G401 (cell line): ENCODE measurements around the gene VAPB. TPM values are rescaled to one million over a fixed set of nuclear protein-coding genes. Genes with fewer than 3 reads are reported as not detected.

ENCODE experiments used
- DNase-seq: peaks from one replicate; pipeline ENCODE4 v3.0.0-alpha.2; 2015; ENCODE audit warnings: low spot score
- in situ Hi-C: cut with HindIII; loops from 2 replicates; pipeline ENCODE4 v1.10.0; 2016; ENCODE audit warnings: low sequenced_read_pairs, mixed read lengths
- total RNA-seq: library from RNA; depleted of rRNA; stranded (reverse); fragments of >200 nt; shearing (Covaris generic); gene quantifications from 2 replicates; pipeline ENCODE4 v1.2.3, GENCODE V29; 2014

Gene VAPB
- total RNA-seq, 1 experiment from 2014 or later, result 44.5 TPM

DNA sequence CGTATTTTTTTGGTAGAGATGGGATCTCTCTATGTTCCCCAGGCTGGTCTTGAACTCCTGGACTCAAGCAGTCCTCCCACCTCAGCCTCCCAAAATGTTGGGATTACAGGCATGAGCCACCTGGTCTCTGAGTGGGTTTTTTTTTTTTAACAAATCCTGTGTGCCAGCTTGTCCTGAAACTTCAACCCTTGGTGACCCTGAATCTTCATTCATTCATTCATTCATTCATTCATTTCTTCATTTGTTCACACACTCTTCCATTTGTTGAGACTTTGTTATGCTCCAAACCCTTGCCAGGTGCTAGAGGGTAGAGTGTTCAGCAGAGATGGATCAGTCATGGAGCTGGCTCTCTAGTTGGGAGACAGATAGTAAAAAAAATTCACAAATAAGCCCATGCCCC, 12.0 kb upstream of the VAPB start:
- no peak for DNase-seq
- in situ Hi-C loops, result no loop called here

DNA sequence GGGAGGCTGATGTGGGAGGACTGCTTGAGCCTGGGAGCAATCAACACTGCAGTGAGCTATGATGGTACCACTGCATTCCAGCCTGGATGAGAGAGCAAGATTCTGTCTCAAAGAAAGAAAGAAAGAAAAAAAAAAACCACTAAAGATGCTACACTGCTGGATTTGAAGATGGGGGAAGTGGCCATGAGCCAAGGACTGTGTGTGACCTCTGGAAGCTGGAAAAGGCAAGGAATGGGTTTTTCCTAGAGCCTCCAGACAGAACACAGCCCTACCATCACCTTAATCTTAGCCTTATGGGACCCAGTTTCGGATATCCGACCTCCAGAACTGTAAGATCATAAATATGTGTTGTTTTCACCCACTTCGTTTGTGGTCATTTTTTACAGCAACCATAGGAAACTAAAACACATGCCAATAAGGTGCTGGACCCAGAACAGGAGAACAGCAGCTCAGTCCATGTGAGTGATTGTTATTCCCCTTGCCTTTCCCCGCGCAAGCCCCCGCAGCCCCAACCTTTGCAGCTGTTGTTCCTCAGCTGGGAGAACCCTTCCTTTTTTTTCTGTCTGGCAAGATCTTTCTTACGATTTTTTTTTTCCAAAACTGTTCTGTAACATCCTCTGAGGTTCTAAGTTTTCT, 11.1 kb upstream of the VAPB start:
- in situ Hi-C loops, result no loop called here
- DNase-seq, result no peak

DNA sequence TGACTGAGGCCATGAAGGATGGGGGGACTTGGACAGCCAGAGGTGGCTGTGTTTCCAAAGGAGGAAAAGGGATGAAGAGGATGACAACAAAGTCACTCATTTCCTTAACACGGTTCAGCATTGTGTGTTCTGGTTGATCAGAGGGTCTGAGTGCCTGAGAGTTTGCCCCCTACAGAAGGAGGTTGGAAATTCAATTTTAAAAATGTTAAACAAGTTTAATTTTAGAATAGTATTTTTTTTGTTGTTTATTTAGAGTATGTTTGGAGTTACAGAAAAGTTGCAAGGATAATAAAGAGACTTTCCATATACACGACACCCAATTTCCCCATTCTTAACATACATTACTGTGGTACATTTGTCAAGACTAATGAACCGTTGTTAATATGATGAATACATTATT, 10.3 kb upstream of the VAPB start:
- in situ Hi-C loops, result no loop called here
- no peak for DNase-seq

DNA sequence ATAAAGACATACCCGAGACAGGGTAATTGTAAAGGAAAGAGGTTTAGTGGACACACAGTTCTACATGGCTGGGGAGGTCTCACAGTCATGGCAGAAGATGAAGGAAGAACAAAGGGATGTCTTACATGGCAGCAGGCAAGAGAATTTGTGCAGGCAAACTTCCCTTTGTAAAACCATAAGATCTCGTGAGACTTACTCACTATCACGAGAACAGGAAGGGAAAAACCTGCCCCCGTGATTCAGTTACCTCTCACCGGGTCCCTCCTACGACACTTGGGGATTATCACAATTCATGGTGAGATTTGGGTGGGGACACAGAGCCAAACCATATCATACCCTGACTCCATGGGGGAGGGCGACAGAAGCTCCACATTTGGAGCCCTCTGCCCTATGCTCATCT, 7.4 kb upstream of the VAPB start:
- no peak for DNase-seq
- in situ Hi-C loops, result no loop called here

DNA sequence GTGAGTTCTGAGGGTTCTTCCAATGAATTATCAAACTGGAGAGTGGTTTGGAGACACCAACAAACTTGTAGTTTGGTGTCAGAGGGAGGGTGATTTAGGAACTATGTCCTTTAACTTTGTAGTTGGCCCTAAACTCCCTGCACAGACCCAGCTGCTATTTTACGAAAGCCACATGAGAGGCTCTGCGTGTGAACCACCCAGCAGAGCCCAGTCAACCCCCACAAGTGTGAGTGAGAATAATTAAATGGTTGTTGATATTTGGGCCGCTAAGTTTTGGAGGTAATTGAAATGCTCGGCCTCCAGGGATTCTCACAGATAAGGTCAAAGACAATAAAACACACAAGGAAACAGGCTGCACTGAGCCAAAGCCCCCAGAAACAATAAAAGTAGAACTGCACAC, 6.9 kb upstream of the VAPB start:
- no peak for DNase-seq
- in situ Hi-C loops, result no loop called here

DNA sequence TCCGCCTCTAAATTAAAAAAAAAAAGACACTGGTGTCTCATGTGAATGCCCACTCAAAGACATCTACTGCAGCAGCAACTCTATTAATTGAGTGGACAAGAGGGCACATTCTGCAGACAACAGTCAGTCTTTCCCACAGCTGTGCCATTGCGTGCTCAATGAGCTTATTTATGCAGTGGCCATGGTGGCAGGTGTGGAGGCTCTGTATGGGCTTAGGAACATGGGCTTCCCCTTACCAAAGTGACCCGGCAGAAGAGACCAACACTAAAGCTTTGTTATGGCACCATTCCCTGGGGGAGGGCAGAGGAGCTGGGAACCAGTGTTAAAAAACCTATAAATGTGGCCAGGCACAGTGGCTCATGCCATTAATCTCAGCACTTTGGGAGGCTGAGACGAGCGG, 4.2 kb upstream of the VAPB start:
- in situ Hi-C loops, result no loop called here
- DNase-seq, result no peak

DNA sequence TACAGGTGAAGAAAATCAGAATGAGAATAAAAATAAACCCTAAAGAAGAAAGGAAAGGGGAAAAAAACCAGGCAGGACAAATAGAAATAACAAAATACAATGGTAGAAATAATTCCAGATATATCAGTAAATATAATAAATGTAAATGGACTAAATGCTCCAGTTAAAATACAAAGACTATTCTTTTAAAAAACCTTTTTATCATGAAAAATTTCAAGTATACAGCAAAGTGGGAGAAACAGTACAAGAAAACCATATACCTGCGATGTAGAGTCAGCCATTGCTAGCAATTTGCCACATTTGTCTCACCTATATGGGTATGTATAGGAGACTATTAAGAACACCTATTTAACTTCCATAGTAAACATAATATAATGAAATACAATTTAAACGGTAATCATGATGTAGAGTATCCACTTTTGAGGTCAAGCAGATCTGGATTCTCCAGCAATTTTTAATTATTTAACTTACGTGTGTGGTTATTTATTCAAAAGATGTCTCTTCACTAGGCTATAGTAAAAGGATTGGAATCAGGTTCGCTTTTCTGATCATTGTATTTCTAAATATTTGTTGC, 914 bp upstream of the VAPB start:
- in situ Hi-C loops, result no loop called here
- DNase-seq, result peak; percentile 1

DNA sequence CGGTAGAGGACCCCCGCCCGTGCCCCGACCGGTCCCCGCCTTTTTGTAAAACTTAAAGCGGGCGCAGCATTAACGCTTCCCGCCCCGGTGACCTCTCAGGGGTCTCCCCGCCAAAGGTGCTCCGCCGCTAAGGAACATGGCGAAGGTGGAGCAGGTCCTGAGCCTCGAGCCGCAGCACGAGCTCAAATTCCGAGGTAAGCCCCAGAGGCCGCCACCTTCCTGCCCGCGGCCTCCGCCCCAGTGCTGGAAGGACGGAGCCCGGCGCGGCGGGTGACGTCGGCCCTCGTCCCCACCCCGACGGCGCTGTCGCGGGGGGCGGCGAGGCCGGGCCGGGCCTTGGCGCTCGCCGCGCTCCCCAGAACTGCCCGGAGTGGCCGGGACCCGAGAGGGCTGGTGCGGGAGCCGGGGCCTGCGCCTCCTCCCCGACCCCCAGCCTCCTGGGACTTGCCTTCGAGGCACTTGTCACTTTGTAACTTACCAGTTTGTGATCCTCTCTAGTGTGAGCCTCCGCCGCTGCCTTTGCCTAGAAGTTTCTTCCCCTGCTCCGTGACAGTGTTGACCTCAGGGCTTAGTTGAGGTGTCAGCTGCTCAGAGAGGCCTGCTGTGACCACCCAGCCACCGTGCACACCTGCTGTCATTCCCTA, 417 bp downstream of the VAPB start:
- in situ Hi-C loops, result no loop called here

DNA sequence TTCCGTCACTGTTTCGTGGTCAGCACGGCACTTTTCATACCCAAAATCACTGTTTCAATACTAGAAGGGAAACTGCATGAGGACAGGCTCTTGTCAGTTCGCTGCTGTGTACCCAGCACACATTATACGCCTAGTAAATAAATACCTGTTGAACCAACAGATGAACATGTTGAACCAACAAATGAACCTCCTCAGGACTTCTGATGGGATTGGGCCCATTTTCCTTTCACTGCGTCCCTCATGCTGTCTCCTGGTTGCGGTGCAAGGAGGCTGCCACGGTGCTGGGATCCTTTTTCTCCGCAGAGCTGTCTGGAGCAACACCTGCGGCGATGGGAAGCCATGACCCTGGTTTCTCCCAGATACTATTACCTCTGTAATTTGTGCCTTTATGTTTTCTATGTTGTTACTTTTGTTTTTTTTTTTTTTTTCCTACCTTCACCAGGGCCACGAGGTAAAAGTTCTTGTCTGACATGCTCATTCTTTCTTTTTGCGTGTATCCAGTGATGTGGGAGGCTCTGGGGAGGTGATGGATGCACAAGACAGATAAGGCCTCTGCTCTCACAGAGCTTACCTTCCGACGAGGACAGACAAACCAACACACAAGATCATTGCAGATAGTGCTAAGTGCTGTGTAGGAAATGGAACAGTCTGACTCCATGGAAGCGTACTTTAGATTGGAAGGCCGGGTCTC, 1.1 kb downstream of the VAPB start:
- in situ Hi-C loops, result no loop called here
- no peak for DNase-seq

More for the DNA sequence above, 417 bp downstream of the VAPB start:
- peak; percentile 13 for DNase-seq

DNA sequence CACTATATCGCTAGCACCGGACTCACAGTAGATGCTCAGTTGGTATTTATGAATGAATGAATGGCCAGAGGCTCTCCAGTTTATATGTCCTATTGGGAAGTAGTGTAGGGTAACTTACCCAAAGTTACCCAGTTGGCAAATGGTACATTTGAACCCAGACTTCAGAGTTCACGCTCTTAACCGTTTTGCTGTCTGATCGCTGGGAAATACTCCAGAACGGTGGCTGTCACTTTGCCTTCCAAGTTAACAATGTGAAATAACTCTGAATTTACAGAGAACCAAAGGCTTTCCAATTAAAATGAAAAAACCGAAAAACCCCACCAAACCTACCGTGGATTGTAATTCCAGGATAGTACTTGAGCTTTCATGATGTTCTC, 1.6 kb downstream of the VAPB start:
- DNase-seq, result no peak
- in situ Hi-C loops, result no loop called here

DNA sequence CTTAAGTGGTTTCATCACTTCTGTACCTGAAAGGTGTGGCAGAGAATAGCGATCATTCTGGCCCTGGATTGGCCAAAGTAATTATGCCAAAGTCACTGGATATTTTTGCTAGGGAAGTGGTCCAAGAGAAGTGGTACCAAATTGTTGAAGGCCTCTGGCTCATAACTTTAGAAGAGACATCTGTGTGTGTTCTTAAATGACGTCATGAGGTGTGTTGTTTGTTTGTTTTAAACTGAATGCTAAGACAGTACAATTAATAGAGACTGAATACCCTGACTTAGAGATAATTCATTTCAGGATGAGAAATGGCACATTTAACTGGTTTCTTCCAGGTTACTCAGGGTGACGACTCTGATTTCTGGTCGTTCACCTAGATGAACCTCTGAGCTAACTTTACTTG, 3.3 kb downstream of the VAPB start:
- in situ Hi-C loops, result no loop called here
- no peak for DNase-seq

DNA sequence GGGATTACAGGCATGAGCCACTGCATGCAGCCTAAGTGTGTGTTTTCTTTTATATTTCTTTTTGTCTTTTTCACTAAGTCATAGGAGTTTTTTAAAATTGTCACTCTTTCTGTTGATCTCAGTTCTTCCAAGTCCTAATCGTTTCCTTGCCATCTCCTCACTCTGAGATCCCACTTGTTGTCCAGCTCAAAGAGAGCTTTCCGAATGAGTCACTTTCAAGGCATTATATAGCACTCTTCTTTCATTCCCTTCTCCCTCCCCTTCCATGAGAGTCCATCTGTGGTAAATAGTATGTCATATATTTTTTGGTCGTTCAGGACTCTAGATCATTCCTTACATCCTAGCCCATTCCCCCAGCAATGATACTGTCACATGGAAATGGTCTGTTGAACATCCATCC, 4.3 kb downstream of the VAPB start:
- in situ Hi-C loops, result no loop called here
- DNase-seq, result no peak

DNA sequence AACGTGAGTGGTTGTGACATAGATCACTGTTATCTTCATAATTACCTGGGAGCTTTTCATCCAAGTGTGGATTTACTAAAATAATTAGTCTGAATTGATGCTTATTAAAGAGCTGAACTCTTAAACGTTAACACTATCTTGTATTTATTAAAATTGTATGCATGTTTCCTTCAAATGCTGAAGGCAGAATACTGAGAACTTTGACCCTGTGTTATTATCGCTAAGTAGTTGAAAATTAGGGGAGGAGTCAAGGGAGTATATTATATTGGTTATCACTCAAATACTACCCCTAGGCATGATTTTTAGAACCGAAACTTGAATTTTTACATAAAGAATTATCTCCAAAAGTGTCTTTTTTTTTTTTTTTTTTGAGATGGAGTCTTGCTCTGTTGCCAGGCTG, 5.8 kb downstream of the VAPB start:
- DNase-seq, result no peak
- in situ Hi-C loops, result no loop called here

DNA sequence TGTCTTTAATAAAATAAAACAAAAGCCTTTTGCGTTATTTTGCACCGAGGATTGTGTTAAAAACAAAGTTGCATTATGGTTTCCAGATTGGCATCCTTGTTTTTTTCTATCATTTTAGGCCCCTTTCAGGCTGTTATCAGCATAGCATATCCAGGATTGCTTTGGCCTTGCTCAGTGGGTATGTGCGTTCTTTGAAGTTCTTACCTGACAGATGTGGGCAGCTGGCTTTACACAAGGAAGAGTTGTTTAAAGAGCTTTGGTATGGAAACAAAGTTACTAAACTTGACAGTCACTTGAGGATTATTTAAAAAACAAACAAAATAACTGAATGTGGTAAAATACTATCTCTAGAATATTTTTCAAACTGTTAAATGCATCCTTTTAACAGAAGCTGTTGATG, 6.6 kb downstream of the VAPB start:
- no peak for DNase-seq
- in situ Hi-C loops, result no loop called here

DNA sequence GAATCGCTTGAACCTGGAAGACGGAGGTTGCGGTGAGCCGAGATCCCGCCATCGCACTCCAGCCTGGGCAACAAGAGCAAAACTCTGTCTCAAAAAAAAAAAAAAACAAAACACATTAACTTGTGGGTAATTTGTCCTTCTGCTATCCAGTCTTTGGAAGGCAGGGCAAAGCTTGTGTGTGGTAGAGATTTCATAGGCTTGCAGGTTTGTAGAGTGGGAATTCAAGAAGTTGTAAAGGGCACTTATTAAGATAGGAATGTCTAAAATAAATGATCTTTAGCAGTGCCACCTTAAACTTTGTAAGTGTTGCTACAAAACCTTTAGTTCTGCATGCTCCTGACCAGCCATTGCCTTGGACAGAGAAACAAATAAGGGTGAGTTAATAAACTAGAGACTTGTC, 8.4 kb downstream of the VAPB start:
- in situ Hi-C loops, result no loop called here
- DNase-seq, result no peak

DNA sequence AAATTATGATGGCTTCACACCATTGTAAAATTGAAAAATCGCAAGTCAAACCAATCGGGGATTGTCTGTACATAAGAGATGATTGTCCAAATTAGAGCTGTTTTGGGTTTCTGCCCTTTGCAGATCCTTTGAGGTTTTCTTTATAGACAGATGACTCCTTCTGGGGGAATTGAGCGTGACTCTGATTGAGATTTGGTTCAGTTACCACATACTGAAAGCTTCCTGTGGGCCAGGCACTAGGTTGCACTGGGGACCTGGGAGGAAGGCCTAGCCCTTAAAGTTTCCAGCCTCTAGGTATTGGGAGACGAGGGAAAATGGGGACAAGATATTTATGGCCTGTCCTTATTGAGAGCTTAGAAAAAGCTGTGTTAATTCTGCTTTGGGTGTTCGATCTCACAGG, 9.2 kb downstream of the VAPB start:
- in situ Hi-C loops, result no loop called here
- DNase-seq, result no peak

DNA sequence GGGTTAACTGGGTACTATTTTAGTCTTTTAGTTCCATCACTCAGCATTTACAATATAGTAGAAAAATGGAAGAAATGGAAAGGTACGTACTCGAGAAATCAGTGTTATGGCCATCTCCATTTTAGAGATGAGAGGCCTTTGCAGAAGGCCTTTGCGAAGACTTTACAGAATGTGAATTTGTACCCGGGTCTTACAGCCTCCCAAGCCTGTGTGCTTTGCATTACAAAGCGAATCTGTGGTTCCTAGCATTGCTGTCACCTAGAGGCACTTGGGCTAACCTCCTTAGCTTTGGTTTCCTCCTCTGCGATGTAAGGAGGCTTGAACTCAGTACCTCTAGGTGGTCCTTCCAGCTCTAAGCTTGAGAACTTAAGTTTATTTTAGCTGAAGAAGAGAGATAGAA, 10.9 kb downstream of the VAPB start:
- no peak for DNase-seq

DNA sequence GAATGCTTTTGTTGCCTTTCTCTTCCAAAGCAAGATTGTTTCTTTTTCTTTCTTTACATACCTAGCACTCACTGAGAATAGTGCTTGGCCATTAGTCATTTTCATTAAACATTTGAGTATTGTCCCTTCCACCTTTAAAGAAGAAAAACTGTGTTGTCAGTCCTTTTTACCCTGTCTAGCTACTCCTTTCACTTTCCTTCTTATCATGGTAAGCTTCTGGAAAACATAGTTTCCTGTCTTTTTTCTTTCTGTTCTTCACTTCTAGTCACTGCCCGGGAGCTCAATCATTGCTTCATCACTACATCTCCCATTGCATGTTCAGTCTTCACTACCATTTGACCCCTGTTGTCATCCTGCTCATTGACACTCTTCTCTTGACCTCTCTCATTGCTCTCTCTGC, 12.1 kb downstream of the VAPB start:
- in situ Hi-C loops, result no loop called here

More for the DNA sequence above, 10.9 kb downstream of the VAPB start:
- in situ Hi-C loops, result no loop called here

DNA sequence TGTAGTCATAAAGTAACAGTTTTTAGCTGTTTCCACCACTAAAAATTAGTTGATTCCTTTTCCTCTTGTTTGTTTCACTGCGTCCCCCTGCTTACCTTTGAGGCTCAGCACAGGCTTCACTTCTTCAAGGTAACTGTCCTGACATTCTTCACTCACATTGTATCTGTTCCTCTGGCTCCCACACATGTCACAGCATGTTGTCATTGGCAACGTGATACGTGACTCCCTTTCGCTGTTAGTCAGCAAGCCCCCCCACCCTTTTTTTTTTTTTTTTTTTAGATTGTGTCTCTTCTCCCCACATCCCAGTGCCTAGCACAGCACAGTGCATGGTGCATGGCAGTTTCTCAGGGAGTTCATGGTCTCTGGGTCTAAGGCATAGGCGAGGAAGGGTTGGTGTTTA, 13.3 kb downstream of the VAPB start:
- in situ Hi-C loops, result no loop called here
- no peak for DNase-seq

More for the DNA sequence above, 12.1 kb downstream of the VAPB start:
- DNase-seq, result no peak

DNA sequence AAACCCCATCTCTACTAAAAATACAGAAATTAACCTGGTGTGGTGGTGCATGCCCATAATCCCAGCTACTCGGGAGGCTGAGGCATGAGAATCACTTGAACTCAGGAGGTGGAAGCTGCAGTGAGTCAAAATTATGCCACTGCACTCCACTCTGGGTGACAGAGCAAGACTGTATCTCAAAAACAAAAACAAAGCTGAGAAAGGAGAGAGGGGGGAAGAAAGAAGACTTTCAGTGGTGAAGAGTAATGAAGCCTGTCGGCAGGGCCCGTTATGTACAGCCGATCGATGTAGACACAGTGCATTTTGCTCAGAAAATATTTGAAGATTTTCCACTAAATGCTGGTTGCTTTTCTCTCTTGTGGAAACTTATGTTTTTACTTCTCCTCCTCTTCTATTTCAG, 13.8 kb downstream of the VAPB start:
- in situ Hi-C loops, result no loop called here

DNA sequence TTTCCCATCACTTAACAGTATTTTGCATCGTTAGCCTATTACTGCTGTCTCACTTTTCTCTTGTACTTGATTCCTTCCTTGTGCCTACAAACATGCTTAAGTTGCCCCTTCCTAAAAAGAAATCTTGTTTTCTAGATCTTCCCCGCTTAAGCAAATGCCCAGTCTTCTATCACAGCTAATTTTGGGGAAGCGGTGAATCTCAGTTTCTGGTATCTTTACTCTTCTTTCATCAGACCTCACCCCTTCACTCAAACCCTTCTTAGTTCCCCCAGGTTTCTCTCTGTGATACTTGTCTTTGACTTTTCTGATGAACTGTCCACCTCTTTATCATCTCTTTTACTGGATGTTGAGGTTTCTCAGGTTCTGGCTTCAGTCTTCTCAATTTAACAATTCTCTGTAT, 14.2 kb downstream of the VAPB start:
- DNase-seq, result no peak
- in situ Hi-C loops, result no loop called here

More for the DNA sequence above, 13.8 kb downstream of the VAPB start:
- no peak for DNase-seq
